RWPE2 (cell line): ENCODE measurements around the gene ARL5C.
"Not testable (repeated sequence)": the region's sequence is repeated elsewhere in the genome, so short reads cannot be mapped to it uniquely, and the experiment has no call there.

Source experiments
- ATAC-seq: fragments of 200-7000 bp; cut with Tn5 transposase; 3 replicates; pipeline ENCODE4 v1.9.1; 2021; ENCODE audit warnings: low read depth
- DNase-seq: peaks from one replicate; pipeline ENCODE4 v3.0.0-alpha.2; 2020; ENCODE audit warnings: low spot score
- H3K27ac ChIP-seq: fragments of 450-650 bp; 2 replicates; pipeline ENCODE4 v1.5.1; 2017; ENCODE audit warnings: mild to moderate bottlenecking; ENCODE audit not compliant: poor library complexity, severe bottlenecking
- H3K27me3 ChIP-seq: fragments of 250-450 bp; sonication (Bioruptor Pico); 2 replicates; pipeline ENCODE4 v1.5.1; 2021; ENCODE audit warnings: mild to moderate bottlenecking, moderate library complexity; ENCODE audit not compliant: insufficient read depth, poor library complexity, severe bottlenecking
- H3K36me3 ChIP-seq: fragments of 250-450 bp; sonication (Bioruptor Pico); 2 replicates; pipeline ENCODE4 v1.5.1; 2020; ENCODE audit warnings: low read depth, mild to moderate bottlenecking, moderate library complexity
- H3K4me1 ChIP-seq: fragments of 250-450 bp; sonication (Bioruptor Pico); 2 replicates; pipeline ENCODE4 v1.5.1; 2021; ENCODE audit warnings: mild to moderate bottlenecking, moderate library complexity; ENCODE audit not compliant: insufficient read depth, poor library complexity, severe bottlenecking
- H3K4me3 ChIP-seq: fragments of 250-450 bp; sonication (Bioruptor Pico); 2 replicates; pipeline ENCODE4 v1.5.1; 2021; ENCODE audit warnings: mild to moderate bottlenecking, moderate library complexity; ENCODE audit not compliant: severe bottlenecking
- H3K9me3 ChIP-seq: fragments of 250-450 bp; sonication (Bioruptor Pico); 2 replicates; pipeline ENCODE4 v1.5.1; 2021; ENCODE audit warnings: mild to moderate bottlenecking, moderate library complexity; ENCODE audit not compliant: severe bottlenecking
- CTCF ChIP-seq: fragments of 450-650 bp; IDR thresholded peaks from one replicate; pipeline ENCODE4 v1.5.1; 2017; ENCODE audit warnings: mild to moderate bottlenecking, moderate library complexity; ENCODE audit not compliant: poor library complexity, severe bottlenecking

The ARL5C gene

GRCh38 chr17:39170558-39170957, 4.6 kb upstream of the ARL5C start:
- H3K9me3 ChIP-seq, result no peaks in the 10 kb centered on the region
- H3K4me1 ChIP-seq, result no peaks in the 10 kb centered on the region
- no peak for TF ChIP-seq CTCF
- no peak overlapping the region for H3K4me3 ChIP-seq
- H3K27ac ChIP-seq, result no peak overlapping the region
- H3K27me3 ChIP-seq, result no peaks in the 10 kb centered on the region
- no peak for DNase-seq
- peaks cover 5% of the 10 kb centered on the region; the same call in 1 of the 2 replicates for H3K36me3 ChIP-seq
- no peak for ATAC-seq

- no peak overlapping the region for H3K27ac ChIP-seq
These were observed 4.1 kb upstream of the ARL5C start for GRCh38 chr17:39170109-39170508.

GRCh38 chr17:39169518-39169917, 3.6 kb upstream of the ARL5C start:
- peaks cover under 1% of the 10 kb centered on the region for H3K4me1 ChIP-seq
- H3K4me3 ChIP-seq, result no peak overlapping the region
- H3K36me3 ChIP-seq, result no peaks in the 10 kb centered on the region
- no peak overlapping the region for H3K27ac ChIP-seq
- TF ChIP-seq CTCF, result no peak
- no peak for DNase-seq
- H3K27me3 ChIP-seq, result no peaks in the 10 kb centered on the region
- H3K9me3 ChIP-seq, result no peaks in the 10 kb centered on the region
- no peak for ATAC-seq

More at GRCh38 chr17:39170109-39170508, 4.1 kb upstream of the ARL5C start:
- Histone ChIP-seq H3K36me3 (peaks cover 1% of the 10 kb centered on the region; the same call in 1 of the 2 replicates), H3K9me3 (no peaks in the 10 kb centered on the region), H3K4me1 (no peaks in the 10 kb centered on the region), H3K27me3 (no peaks in the 10 kb centered on the region), H3K4me3 (no peak overlapping the region)
- DNase-seq, result no peak
- TF ChIP-seq CTCF, result no peak
- ATAC-seq, result no peak

- DNase-seq (no peak), ATAC-seq (no peak)
- TF ChIP-seq CTCF, result no peak
These were observed 3.1 kb upstream of the ARL5C start for GRCh38 chr17:39169101-39169500.

GRCh38 chr17:39168503-39168902, 2.5 kb upstream of the ARL5C start:
- not testable (repeated sequence) for H3K36me3 ChIP-seq, H3K9me3 ChIP-seq, ATAC-seq, H3K27me3 ChIP-seq, DNase-seq, H3K27ac ChIP-seq, H3K4me3 ChIP-seq, H3K4me1 ChIP-seq

More at GRCh38 chr17:39169101-39169500, 3.1 kb upstream of the ARL5C start:
- peaks cover 4% of the 10 kb centered on the region for H3K4me1 ChIP-seq
- no peak overlapping the region for H3K4me3 ChIP-seq
- no peaks in the 10 kb centered on the region for H3K9me3 ChIP-seq
- H3K27ac ChIP-seq, result no peak overlapping the region
- H3K36me3 ChIP-seq, result no peaks in the 10 kb centered on the region
- no peaks in the 10 kb centered on the region for H3K27me3 ChIP-seq
